Middle frontal gyrus (tissue), 1 donor: Measurements from ENCODE around the gene SNAPC4.
"Not testable (repeated sequence)": the region's sequence is repeated elsewhere in the genome, so short reads cannot be mapped to it uniquely, and the experiment has no call there.

Source experiments
- DNase-seq: peaks from one replicate; pipeline ENCODE4 v3.0.0-alpha.2; 2015; ENCODE audit warnings: low spot score; ENCODE audit errors: extremely low spot score

SNAPC4 gene

GRCh38 chr9:136410500-136411287, 10.7 kb upstream of the SNAPC4 start, which contains the start of the genes ENTR1 and PMPCA:
Gene ENTR1 (minus strand): TSS chr9:136410614. CDS start chr9:136410397, 217 bp downstream.
Gene PMPCA (plus strand): TSS chr9:136410658. CDS start chr9:136410669, 11 bp downstream.
- DNase-seq: peak; percentile 91

GRCh38 chr9:136409557-136410455, 9.8 kb upstream of the SNAPC4 start:
- DNase-seq: no peak

GRCh38 chr9:136407911-136408310, 7.9 kb upstream of the SNAPC4 start:
- DNase-seq: no peak

GRCh38 chr9:136407061-136407460, 7.1 kb upstream of the SNAPC4 start:
- not testable (repeated sequence) for DNase-seq

GRCh38 chr9:136405904-136406303, 5.9 kb upstream of the SNAPC4 start:
- DNase-seq: not testable (repeated sequence)

GRCh38 chr9:136405481-136405880, 5.5 kb upstream of the SNAPC4 start:
- DNase-seq: no peak

- no peak for DNase-seq
These were observed 4.8 kb upstream of the SNAPC4 start for GRCh38 chr9:136404801-136405136.

GRCh38 chr9:136403915-136404800, 4.2 kb upstream of the SNAPC4 start:
- DNase-seq: no peak

GRCh38 chr9:136403538-136403914, 3.6 kb upstream of the SNAPC4 start:
- no peak for DNase-seq

- DNase-seq: no peak
These were observed 2.1 kb upstream of the SNAPC4 start for GRCh38 chr9:136402067-136402466.

- DNase-seq: no peak
These were observed 1.4 kb upstream of the SNAPC4 start for GRCh38 chr9:136401173-136401922.

- DNase-seq: no peak
These were observed 563 bp downstream of the SNAPC4 start for GRCh38 chr9:136399176-136400037.

GRCh38 chr9:136398286-136398685, 1.7 kb downstream of the SNAPC4 start:
- no peak for DNase-seq

GRCh38 chr9:136397643-136398042, 2.3 kb downstream of the SNAPC4 start:
- DNase-seq: no peak

GRCh38 chr9:136396219-136396515, 3.8 kb downstream of the SNAPC4 start:
- no peak for DNase-seq

- DNase-seq: no peak
These were observed 4.4 kb downstream of the SNAPC4 start for GRCh38 chr9:136395345-136396218.

- DNase-seq: no peak
These were observed 5.0 kb downstream of the SNAPC4 start for GRCh38 chr9:136395020-136395340.

- no peak for DNase-seq
These were observed 5.5 kb downstream of the SNAPC4 start for GRCh38 chr9:136394312-136395019.
